GM12878 (cell line): ENCODE data around the gene SPATS1. TPM values are rescaled to one million over a fixed set of nuclear protein-coding genes. Genes with fewer than 3 reads are reported as not detected.

ENCODE experiments used
- ASH2L ChIP-seq: fragments of 300-600, 200-600 bp; sonication (generic); IDR thresholded peaks from 2 replicates; pipeline ENCODE4 v1.6.1; 2017; ENCODE audit warnings: low read depth, mild to moderate bottlenecking, borderline replicate concordance
- BCLAF1 ChIP-seq: fragments of 450-650 bp; IDR thresholded peaks from 2 replicates; pipeline ENCODE4 v1.6.1; 2017; ENCODE audit warnings: antibody characterized with exemption, mild to moderate bottlenecking, moderate library complexity
- CEBPB ChIP-seq, 2 experiments: fragments of 150-350 bp in 1 of 2; IDR thresholded peaks; 2 replicates each; pipeline ENCODE4 v1.6.1; 2012 to 2014; ENCODE audit warnings: low read depth in 2 of 2, low read length in 2 of 2, borderline replicate concordance in 1 of 2, inconsistent platforms in 1 of 2
- CHD4 ChIP-seq: fragments of 200-600 bp; sonication (generic); IDR thresholded peaks from 2 replicates; pipeline ENCODE4 v1.6.1; 2016; ENCODE audit warnings: mild to moderate bottlenecking
- E2F8 ChIP-seq: fragments of 450-650 bp; IDR thresholded peaks from 2 replicates; pipeline ENCODE4 v1.6.1; 2018; ENCODE audit warnings: mild to moderate bottlenecking, low read depth, moderate library complexity; ENCODE audit not compliant: partially characterized antibody
- EGR1 ChIP-seq, 2 experiments: IDR thresholded peaks; 1 replicate in 1 of 2; 2 replicates in 1 of 2; pipeline ENCODE4 v1.6.1; 2011 to 2012; ENCODE audit warnings: low read depth in 2 of 2, low read length in 2 of 2, borderline replicate concordance in 1 of 2, mild to moderate bottlenecking in 1 of 2, moderate library complexity in 1 of 2
- GABPA ChIP-seq: IDR thresholded peaks from 2 replicates; pipeline ENCODE4 v1.6.1; 2014; ENCODE audit warnings: antibody characterized with exemption, low read depth, mild to moderate bottlenecking, inconsistent platforms
- GATAD2B ChIP-seq: fragments of 450-650 bp; conservative IDR thresholded peaks from 2 replicates; pipeline ENCODE4 v1.6.1; 2017; ENCODE audit warnings: low read depth, mild to moderate bottlenecking, moderate library complexity
- HDAC2 ChIP-seq: fragments of 200-600 bp; sonication (generic); IDR thresholded peaks from 2 replicates; pipeline ENCODE4 v1.6.1; 2017
- PKNOX1 ChIP-seq: fragments of 450-650 bp; IDR thresholded peaks from 2 replicates; pipeline ENCODE4 v1.6.1; 2016; ENCODE audit warnings: mild to moderate bottlenecking
- USF2 ChIP-seq: IDR thresholded peaks from 2 replicates; pipeline ENCODE4 v1.6.1; 2011; ENCODE audit warnings: low read depth, low read length, improper control_type of control experiment, borderline replicate concordance
- WRNIP1 ChIP-seq: IDR thresholded peaks from 2 replicates; pipeline ENCODE4 v1.6.1; 2011; ENCODE audit warnings: low read depth, low read length, improper control_type of control experiment, borderline replicate concordance
- YY1 ChIP-seq: IDR thresholded peaks from 2 replicates; pipeline ENCODE4 v1.6.1; 2011; ENCODE audit warnings: low read depth, mild to moderate bottlenecking, low read length
- ZBED1 ChIP-seq: IDR thresholded peaks from 2 replicates; pipeline ENCODE4 v1.6.1; 2016; ENCODE audit warnings: borderline replicate concordance
- ZNF207 ChIP-seq: fragments of 450-650 bp; IDR thresholded peaks from 2 replicates; pipeline ENCODE4 v1.6.1; 2014; ENCODE audit warnings: antibody characterized with exemption, mild to moderate bottlenecking, borderline replicate concordance
- polyA plus RNA-seq, 11 experiments: library from polyadenylated mRNA; depleted of rRNA in 4 of 11; unstranded in 6 of 11; stranded (reverse) in 5 of 11; fragments of >200 nt; fragmentation: Nextera tagmentation in 4 of 11; fragmentation: Illumina TruSeq in 1 of 11; extraction: Ambion mirVana in 4 of 11; extraction: Trizol in 1 of 11; gene quantifications; 1 replicate in 1 of 11; 2 replicates in 10 of 11; pipeline versions ENCODE4 v1.2.1 to v1.2.3, GENCODE V29; 2011 to 2016; ENCODE audit warnings: inconsistent platforms in 2 of 11, missing spikeins in 2 of 11, low read depth in 1 of 11
- total RNA-seq, 4 experiments: library from RNA; depleted of rRNA in 3 of 4; stranded (reverse); fragments of >200 nt in 3 of 4; fragmentation: Illumina TruSeq in 1 of 4; extraction: Trizol in 1 of 4; gene quantifications; 2 replicates each; pipeline versions ENCODE4 v1.2.1 to v1.2.3, GENCODE V29; 2013 to 2021
- TF ChIP-seq, protein P1 (sequence below): fragments of 450-650 bp; IDR thresholded peaks from 2 replicates; pipeline ENCODE4 v1.6.1; 2017; ENCODE audit warnings: mild to moderate bottlenecking, moderate library complexity

Gene SPATS1
- total and polyA plus RNA-seq, 10 of the 15 experiments (the other 5 are each of a cell fraction or from before 2014, with no cell fraction given): 0.12 TPM; not detected in 9

GRCh38 chr6:44387346-44388134 lies 45.1 kb downstream of the SPATS1 start, which contains the start of gene CDC5L (continued):
- no peak for TF ChIP-seq BCLAF1
- no peak for TF ChIP-seq CHD4
- TF ChIP-seq ASH2L: no peak
- peak; percentile 55; the same call in 1 of the 2 replicates for TF ChIP-seq GATAD2B
- no peak for TF ChIP-seq E2F8
- no peak for TF ChIP-seq USF2
- TF ChIP-seq YY1: no peak; the same call in 1 of the 2 replicates
- TF ChIP-seq PKNOX1: peak; percentile 80
- TF ChIP-seq ZNF207: no peak; the same call in 1 of the 2 replicates
- no peak for TF ChIP-seq GABPA
- TF ChIP-seq HDAC2: no peak
- no peak for TF ChIP-seq WRNIP1
- TF ChIP-seq, protein P1, sequence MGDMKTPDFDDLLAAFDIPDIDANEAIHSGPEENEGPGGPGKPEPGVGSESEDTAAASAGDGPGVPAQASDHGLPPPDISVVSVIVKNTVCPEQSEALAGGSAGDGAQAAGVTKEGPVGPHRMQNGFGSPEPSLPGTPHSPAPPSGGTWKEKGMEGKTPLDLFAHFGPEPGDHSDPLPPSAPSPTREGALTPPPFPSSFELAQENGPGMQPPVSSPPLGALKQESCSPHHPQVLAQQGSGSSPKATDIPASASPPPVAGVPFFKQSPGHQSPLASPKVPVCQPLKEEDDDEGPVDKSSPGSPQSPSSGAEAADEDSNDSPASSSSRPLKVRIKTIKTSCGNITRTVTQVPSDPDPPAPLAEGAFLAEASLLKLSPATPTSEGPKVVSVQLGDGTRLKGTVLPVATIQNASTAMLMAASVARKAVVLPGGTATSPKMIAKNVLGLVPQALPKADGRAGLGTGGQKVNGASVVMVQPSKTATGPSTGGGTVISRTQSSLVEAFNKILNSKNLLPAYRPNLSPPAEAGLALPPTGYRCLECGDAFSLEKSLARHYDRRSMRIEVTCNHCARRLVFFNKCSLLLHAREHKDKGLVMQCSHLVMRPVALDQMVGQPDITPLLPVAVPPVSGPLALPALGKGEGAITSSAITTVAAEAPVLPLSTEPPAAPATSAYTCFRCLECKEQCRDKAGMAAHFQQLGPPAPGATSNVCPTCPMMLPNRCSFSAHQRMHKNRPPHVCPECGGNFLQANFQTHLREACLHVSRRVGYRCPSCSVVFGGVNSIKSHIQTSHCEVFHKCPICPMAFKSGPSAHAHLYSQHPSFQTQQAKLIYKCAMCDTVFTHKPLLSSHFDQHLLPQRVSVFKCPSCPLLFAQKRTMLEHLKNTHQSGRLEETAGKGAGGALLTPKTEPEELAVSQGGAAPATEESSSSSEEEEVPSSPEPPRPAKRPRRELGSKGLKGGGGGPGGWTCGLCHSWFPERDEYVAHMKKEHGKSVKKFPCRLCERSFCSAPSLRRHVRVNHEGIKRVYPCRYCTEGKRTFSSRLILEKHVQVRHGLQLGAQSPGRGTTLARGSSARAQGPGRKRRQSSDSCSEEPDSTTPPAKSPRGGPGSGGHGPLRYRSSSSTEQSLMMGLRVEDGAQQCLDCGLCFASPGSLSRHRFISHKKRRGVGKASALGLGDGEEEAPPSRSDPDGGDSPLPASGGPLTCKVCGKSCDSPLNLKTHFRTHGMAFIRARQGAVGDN: no peak; the same call in none of the 2 replicates
- TF ChIP-seq EGR1 (IDR thresholded peaks at IDR 0.05; ENCODE audit: borderline replicate concordance in 1 of 2, low read depth in 2 of 2, low read length in 2 of 2): peak in 1 of 2 experiments; percentile 10; a peak in 1 of 3 replicates
- peak; percentile 18; the same call in 1 of the 2 replicates for TF ChIP-seq ZBED1
- no peak for TF ChIP-seq CEBPB (IDR thresholded peaks at IDR 0.05; ENCODE audit: borderline replicate concordance in 1 of 2, low read depth in 2 of 2, low read length in 2 of 2)
